Heart right ventricle (tissue), 16 donors: ENCODE measurements around the gene RNF41. TPM values are rescaled to one million over a fixed set of nuclear protein-coding genes. Genes with fewer than 3 reads are reported as not detected.
"Not testable (repeated sequence)": the region's sequence is repeated elsewhere in the genome, so short reads cannot be mapped to it uniquely, and the experiment has no call there.

Experiments
- ATAC-seq, 8 donors: fragments of 200-7000 bp; cut with Tn5 transposase; one replicate each; pipeline ENCODE4 v1.9.1; 2020; ENCODE audit warnings: mild to moderate bottlenecking in 8 of 8, moderate library complexity in 8 of 8, moderate number of reproducible peaks in 1 of 8
- DNase-seq, 2 donors: peaks; one replicate each; pipeline ENCODE4 v3.0.0-alpha.2; 2020
- H3K27ac ChIP-seq, 10 donors: fragments of 200-600 bp; sonication (generic) in 2 of 10; one replicate each; pipeline versions ENCODE4 v1.5.0 to v1.8.0; 2020 to 2022; ENCODE audit warnings: mild to moderate bottlenecking in 3 of 10
- H3K27me3 ChIP-seq, 7 donors: fragments of 200-600 bp; one replicate each; pipeline ENCODE4 v1.8.0; 2021 to 2022; ENCODE audit warnings: mild to moderate bottlenecking in 2 of 7
- H3K36me3 ChIP-seq, 9 donors: fragments of 200-600 bp; sonication (generic) in 1 of 9; one replicate each; pipeline versions ENCODE4 v1.5.0 to v1.8.0; 2020 to 2022; ENCODE audit warnings: mild to moderate bottlenecking in 2 of 9
- H3K4me1 ChIP-seq, 9 donors: fragments of 200-600 bp; sonication (generic) in 1 of 9; one replicate each; pipeline versions ENCODE4 v1.5.0 to v1.8.0; 2020 to 2022; ENCODE audit warnings: mild to moderate bottlenecking in 4 of 9
- H3K4me3 ChIP-seq, 10 donors: fragments of 200-600 bp; sonication (generic) in 2 of 10; one replicate each; pipeline versions ENCODE4 v1.5.0 to v1.8.0; 2020 to 2022; ENCODE audit warnings: mild to moderate bottlenecking in 7 of 10, moderate library complexity in 2 of 10
- H3K9me3 ChIP-seq, 11 donors: fragments of 200-600 bp in 10 of 11; sonication (generic) in 2 of 11; one replicate each; pipeline versions ENCODE4 v1.5.0 to v1.8.0; 2013 to 2022; ENCODE audit warnings: mild to moderate bottlenecking in 2 of 11, control low read depth in 1 of 11, moderate library complexity in 1 of 11
- WGBS, 2 donors: extraction: QIAGEN DNeasy Blood & Tissue Kit; methylation state at CpG; one replicate each; pipeline ENCODE4 v1.1.7; 2013; ENCODE audit warnings: inconsistent platforms in 1 of 2; 5-methylcytosine and 5-hydroxymethylcytosine counted together
- intact Hi-C, 10 donors: fragments of 100-400 bp; cut with DNase I; formaldehyde crosslinking; loops; one replicate each; pipeline versions ENCODE4 v1.11.1 to v1.14.2; 2022
- polyA plus RNA-seq, 2 donors: library from polyadenylated mRNA; stranded (reverse); fragments of 200-250 nt; gene quantifications; one replicate each; pipeline ENCODE4 v1.2.3, GENCODE V29; 2013
- total RNA-seq, 10 donors: library from RNA; stranded (reverse); fragmentation: NEBNext Ultra II Directional in 3 of 10; extraction: Animal tissue kit (Norgen Biotek cat#: 25700) in 3 of 10; gene quantifications; one replicate each; pipeline versions ENCODE4 v1.2.1 to v1.2.4, GENCODE V29; 2021 to 2023
- TF ChIP-seq, protein P1 (sequence below), 9 donors: fragments of 200-600 bp; sonication (generic) in 2 of 9; IDR thresholded peaks; one replicate each; pipeline versions ENCODE4 v1.5.0 to v1.8.0; 2021 to 2022; ENCODE audit warnings: antibody characterized with exemption in 9 of 9, mild to moderate bottlenecking in 5 of 9, moderate library complexity in 1 of 9
- donor health status: Arrhythmogenic right ventricular cardiomyopathy.
- donor health status: ischemic (EF 13 %, LVEDD 7.1; RV severe dilation, severe dysfunction).
- donor health status: healthy with polysubstance abuse.
- donor health status: DM: no; HTN: yes; CAD: no.
- donor health status: DM: no; HTN: no; CAD: no.
- donor health status: ischemic (EF 25% LVEDD 6.9; RV normal size, moderate dysfunction).
- donor health status: ischemic (EF 25% LVEDD 5.7; RV mildly dilated, moderate dysfunction).
- donor health status: healthy.
- donor health status: DM: yes; HTN: yes; CAD: no.
- donor health status: Ischemic cardiomyopathy.
- donor health status: ischemic (EF 35%, LVEDD 5.7; RV mildly dilated, moderate dysfunction).
- donor health status: nonischemic (EF 11% LVEDD 7.7; RV severe dilation, severe dysfunction).
- donor health status: DM: yes; HTN: yes; CAD: no.
- donor health status: PGD.
- donor health status: ischemic (EF 29% LVEDD 5.4; RV normal size, mild dysfunction).
- donor health status: nonischemic (EF 23%, LVEDD 6.1; RV moderate dilation, normal function).

The RNF41 gene
- total and polyA plus RNA-seq, 12 donors: 7.0 to 66.3 (median 46.2) TPM

DNA sequence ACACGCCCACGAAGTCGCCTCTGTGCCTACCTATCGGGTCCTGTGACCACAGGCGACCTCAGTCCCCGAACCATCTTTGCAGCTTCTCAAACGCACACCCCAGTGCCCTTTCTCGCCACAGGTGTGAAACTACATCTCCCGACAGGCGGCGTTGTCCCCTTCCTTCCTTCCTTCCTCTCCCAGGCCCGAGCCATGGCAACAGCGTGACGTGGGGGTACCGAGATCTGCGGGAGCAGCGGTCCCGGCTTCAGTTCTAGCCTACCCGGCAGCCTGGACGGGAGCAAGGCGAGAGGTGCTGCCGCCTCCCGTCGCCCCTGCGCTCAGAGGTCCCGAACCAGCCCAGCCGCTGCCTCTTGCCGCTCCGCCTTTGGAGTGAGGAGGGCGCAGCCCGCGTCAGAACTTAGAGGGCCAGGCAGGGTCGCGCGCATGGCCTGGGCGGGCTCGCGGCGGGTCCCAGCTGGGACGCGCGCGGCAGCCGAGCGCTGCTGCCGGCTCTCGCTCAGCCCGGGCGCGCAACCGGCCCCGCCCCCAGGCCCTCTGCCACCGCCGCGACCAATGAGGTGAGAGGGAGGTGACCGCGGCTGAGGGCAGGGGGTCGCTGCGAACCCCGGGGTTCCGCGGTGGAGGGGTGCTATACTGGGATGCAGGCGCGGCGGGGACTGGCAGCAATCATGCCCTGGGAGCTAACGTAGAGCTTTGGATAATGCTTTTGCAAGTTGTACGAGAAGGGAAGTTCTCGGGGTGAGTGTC is 45.1 kb upstream of the RNF41 start, which contains the start of gene COQ10A:
Gene COQ10A (plus strand): TSS at position 250 of the 750 bp plus-strand sequence. CDS start 177 bp downstream, at position 427.
- H3K36me3 ChIP-seq: peaks cover 0 to 35% (median 15%) of the 10 kb centered on the region in 9 donors
- peak within 1 kb of the TSS; percentile 57 to 90 (median 78) for H3K4me3 ChIP-seq
- ATAC-seq: peak; percentile 90 to 97 (median 93)
- 0 to 1% methylated on average over 68 of the region's 68 CpGs for WGBS, 2 donors
- H3K9me3 ChIP-seq: no peaks in the 10 kb centered on the region
- DNase-seq: peak; percentile 88 to 92
- intact Hi-C loops: loop anchor here in 3 of 10 donors (2.0 to 10.0 kb wide), 3 partner anchors 26 to 198 kb away; partner anchors contain the start of genes CS (in 2 of the 3) and SPRYD4 (in 1 of the 3)
- H3K4me1 ChIP-seq: peaks cover 12 to 52% (median 23%) of the 10 kb centered on the region in 9 donors
- H3K27ac ChIP-seq: peak within 1 kb of the TSS; percentile 90 to 99 (median 96)
- TF ChIP-seq, protein P1, sequence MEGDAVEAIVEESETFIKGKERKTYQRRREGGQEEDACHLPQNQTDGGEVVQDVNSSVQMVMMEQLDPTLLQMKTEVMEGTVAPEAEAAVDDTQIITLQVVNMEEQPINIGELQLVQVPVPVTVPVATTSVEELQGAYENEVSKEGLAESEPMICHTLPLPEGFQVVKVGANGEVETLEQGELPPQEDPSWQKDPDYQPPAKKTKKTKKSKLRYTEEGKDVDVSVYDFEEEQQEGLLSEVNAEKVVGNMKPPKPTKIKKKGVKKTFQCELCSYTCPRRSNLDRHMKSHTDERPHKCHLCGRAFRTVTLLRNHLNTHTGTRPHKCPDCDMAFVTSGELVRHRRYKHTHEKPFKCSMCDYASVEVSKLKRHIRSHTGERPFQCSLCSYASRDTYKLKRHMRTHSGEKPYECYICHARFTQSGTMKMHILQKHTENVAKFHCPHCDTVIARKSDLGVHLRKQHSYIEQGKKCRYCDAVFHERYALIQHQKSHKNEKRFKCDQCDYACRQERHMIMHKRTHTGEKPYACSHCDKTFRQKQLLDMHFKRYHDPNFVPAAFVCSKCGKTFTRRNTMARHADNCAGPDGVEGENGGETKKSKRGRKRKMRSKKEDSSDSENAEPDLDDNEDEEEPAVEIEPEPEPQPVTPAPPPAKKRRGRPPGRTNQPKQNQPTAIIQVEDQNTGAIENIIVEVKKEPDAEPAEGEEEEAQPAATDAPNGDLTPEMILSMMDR (IDR thresholded peaks at IDR 0.05): peak; percentile 48 to 83 (median 68)
- H3K27me3 ChIP-seq: no peaks in the 10 kb centered on the region

DNA sequence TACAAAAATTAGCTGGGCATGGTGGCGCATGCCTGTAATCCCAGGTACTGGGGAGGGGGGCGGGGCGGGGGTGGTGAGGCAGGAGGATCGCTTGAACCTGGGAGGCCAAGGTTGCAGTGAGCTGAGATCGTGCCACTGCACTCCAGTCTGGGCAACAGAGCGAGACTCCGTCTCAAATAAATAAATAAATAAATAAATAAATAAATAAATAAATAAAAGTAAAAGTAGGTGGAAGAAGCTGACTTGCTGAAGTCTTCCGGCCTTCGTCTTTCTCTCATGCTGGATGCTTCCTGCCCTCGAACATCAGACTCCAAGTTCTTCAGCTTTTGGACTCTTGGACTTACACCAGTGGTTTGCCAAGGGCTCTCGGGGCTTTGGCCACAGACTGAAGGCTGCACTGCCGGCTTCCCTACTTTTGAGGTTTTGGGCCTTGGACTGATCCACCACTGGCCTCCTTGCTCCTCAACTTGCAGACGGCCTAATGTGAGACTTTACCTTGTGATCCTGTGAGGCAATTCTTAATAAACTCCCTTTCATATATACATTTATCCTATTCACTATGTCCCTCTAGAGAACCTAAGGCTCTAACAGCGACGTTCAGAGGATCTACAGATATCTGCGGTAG is 44.5 kb upstream of the RNF41 start:
- H3K27me3 ChIP-seq, DNase-seq, H3K9me3 ChIP-seq, ATAC-seq: not testable (repeated sequence)
- Histone ChIP-seq H3K4me3 (peak overlapping the region; percentile 57 to 90 (median 78)), H3K36me3 (peaks cover 0 to 29% (median 15%) of the 10 kb centered on the region in 9 donors), H3K4me1 (peaks cover 12 to 45% (median 22%) of the 10 kb centered on the region in 9 donors), H3K27ac (peak overlapping the region; percentile 90 to 99 (median 96))
- intact Hi-C loops: loop anchor here in 3 of 10 donors (2.0 to 10.0 kb wide), 3 partner anchors 27 to 199 kb away; partner anchors contain the start of genes CS (in 2 of the 3) and SPRYD4 (in 1 of the 3)
- 57 to 60% methylated on average over 16 of the region's 16 CpGs for WGBS, 2 donors

DNA sequence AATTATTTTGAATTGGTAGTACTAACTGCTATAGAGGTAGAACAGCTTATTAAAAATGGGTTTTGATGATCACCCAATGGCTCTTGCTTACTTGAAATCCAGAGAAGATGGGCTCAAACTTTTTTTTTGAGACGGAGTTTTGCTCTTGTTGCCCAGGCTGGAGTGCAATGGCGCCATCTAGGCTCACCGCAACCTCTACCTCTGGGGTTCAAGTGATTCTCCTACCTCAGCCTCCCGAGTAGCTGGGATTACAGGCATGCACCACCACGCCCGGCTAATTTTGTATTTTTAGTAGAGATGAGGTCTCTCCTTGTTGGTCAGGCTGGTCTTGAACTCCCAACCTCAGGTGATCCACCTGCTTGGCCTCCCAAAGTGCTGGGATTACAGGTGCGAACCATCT is 41.2 kb upstream of the RNF41 start:
- TF ChIP-seq, protein P1 (IDR thresholded peaks at IDR 0.05): peak in 2 of 9 donors; percentile 6 to 10
- H3K27me3 ChIP-seq, H3K27ac ChIP-seq, DNase-seq, H3K9me3 ChIP-seq, H3K4me3 ChIP-seq, H3K36me3 ChIP-seq, ATAC-seq: not testable (repeated sequence)
- WGBS, 2 donors: 91 to 92% methylated on average over 7 of the region's 7 CpGs
- intact Hi-C loops: loop anchor here in 1 of 10 donors (10.0 kb wide), 1 partner anchor 202 kb away; the partner anchor contains the start of gene SPRYD4
- H3K4me1 ChIP-seq: peaks cover 7 to 28% (median 21%) of the 10 kb centered on the region in 9 donors

DNA sequence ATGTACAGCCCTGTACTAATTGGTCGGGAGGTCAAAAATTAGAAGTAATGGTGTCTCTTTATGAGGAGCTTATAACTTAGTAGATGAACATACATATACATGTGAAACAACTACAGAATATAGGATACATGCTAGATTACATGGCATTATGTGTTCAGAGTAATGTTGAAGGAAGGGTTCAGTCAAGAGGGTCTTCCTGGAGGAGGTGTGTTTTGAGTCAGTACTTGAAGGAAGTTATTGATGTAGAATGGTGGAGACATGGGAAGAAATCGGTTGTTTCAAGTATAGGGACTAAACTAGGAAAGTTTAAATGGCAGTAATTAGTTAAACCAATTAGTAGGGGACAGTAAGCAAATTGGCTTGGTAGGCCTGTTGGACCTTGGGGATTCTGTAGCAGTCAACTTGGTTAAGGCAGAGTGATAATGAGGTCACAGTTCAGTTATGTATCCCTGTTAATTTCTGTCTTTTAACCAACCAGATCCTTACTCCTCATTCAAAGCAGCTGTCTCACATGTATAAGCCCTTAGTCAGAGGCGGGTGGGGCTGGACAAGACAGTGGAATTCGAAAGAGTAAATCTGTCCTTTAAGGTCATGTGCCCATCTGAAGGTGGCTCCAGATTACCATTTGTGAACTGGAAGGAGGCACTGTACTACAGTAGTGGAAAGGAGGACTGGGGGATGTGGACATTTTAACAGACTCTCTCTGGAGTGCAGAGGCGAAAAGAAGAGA is 39.9 kb upstream of the RNF41 start:
- Histone ChIP-seq H3K27me3 (no peaks in the 10 kb centered on the region), H3K27ac (no peak overlapping the region), H3K4me3 (no peak overlapping the region), H3K36me3 (peaks cover 0 to 5% (median 0%) of the 10 kb centered on the region in 9 donors), H3K4me1 (peaks cover 6 to 30% (median 25%) of the 10 kb centered on the region in 9 donors), H3K9me3 (no peaks in the 10 kb centered on the region)
- intact Hi-C loops: loop anchor here in 1 of 10 donors (10.0 kb wide), 1 partner anchor 203 kb away; the partner anchor contains the start of gene SPRYD4
- DNase-seq: no peak
- no peak for ATAC-seq
- TF ChIP-seq, protein P1 (IDR thresholded peaks at IDR 0.05): no peak
- WGBS, 2 donors: 84 to 89% methylated on average over 5 of the region's 5 CpGs
